HS-27A (cell line): Measurements from ENCODE around the gene EME1.
"Not testable (repeated sequence)": the region's sequence is repeated elsewhere in the genome, so short reads cannot be mapped to it uniquely, and the experiment has no call there.

Source experiments
- DNase-seq: peaks from one replicate; pipeline ENCODE4 v3.0.0-alpha.2; 2012; ENCODE audit warnings: low read depth, missing footprints

EME1 gene, protein sequence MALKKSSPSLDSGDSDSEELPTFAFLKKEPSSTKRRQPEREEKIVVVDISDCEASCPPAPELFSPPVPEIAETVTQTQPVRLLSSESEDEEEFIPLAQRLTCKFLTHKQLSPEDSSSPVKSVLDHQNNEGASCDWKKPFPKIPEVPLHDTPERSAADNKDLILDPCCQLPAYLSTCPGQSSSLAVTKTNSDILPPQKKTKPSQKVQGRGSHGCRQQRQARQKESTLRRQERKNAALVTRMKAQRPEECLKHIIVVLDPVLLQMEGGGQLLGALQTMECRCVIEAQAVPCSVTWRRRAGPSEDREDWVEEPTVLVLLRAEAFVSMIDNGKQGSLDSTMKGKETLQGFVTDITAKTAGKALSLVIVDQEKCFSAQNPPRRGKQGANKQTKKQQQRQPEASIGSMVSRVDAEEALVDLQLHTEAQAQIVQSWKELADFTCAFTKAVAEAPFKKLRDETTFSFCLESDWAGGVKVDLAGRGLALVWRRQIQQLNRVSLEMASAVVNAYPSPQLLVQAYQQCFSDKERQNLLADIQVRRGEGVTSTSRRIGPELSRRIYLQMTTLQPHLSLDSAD

GRCh38 chr17:50372758-50373556 is at the start of gene EME1, which contains the start of gene MRPL27:
Gene EME1, plus strand, starts transcription at chr17:50373229. Its CDS starts 1,980 bp downstream, at chr17:50375209.
Gene MRPL27, minus strand, starts transcription at chr17:50373184. Its CDS starts 14 bp downstream, at chr17:50373170.
- DNase-seq, result peak; percentile 79

DNA sequence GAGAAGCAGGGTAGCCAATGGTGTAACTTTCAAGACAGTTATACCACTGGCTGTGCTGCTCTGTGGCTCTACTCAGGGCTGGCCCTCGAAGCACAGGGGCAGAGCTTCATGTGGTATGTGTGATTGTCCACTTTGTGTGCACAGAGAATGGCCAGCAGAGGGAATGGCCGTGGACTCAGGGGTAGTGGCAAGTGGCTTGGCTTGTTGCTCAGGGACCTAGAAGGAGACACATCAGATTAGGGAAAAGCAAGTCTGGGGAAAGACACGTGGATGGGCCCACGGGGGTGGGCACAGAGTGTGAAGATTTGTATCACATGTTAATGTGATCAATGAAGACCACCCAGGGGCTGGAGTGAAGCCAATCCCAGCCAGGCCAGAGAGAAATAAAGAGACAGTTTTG is 47.1 kb upstream of the EME1 start:
- no peak for DNase-seq

DNA sequence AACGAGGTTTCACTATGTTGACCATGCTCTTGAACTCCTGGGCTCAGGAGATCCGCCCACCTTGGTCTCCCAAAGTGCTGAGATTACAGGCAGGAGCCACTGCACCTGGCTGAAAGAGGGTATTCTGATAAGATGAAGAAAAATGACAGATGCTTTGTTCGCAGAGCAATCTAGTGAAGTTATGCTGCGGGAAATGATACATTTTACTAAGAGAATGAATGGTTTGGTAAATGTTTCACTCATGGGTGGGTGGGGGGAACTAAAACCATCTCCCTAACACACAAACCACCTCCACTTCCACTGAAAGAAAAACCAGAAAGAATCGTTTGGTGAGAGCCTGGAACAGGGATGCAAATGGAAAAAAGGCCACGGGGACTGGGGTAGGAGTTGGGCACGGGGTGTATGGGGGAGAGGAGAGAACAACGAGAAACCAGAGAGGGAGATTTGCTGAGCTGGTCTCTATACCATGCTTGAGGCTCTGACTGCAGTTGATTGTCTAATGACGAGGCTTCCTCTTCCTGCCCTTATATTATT is 46.1 kb upstream of the EME1 start:
- no peak for DNase-seq

GRCh38 chr17:50328363-50329325 is 44.4 kb upstream of the EME1 start:
- no peak for DNase-seq

DNA sequence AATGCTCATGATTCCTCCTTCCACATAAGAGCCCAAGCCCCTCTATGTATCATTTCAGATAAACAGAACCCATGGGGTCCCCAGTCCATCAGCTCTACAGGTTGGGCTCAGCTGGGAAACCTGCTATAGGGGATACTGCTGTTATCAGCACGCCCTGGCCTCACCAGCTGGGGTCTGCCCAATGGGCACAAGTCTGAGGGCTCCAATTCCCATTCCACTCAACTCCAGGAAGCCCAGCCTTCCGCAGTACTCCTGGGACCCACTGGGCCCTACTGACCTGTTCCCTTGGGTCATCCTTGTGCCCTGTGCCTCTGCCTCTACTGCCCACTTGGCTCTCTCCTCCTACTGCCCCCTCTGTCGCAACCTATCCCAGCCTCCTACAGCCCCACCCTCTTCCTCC is 43.3 kb upstream of the EME1 start:
- DNase-seq, result no peak

DNA sequence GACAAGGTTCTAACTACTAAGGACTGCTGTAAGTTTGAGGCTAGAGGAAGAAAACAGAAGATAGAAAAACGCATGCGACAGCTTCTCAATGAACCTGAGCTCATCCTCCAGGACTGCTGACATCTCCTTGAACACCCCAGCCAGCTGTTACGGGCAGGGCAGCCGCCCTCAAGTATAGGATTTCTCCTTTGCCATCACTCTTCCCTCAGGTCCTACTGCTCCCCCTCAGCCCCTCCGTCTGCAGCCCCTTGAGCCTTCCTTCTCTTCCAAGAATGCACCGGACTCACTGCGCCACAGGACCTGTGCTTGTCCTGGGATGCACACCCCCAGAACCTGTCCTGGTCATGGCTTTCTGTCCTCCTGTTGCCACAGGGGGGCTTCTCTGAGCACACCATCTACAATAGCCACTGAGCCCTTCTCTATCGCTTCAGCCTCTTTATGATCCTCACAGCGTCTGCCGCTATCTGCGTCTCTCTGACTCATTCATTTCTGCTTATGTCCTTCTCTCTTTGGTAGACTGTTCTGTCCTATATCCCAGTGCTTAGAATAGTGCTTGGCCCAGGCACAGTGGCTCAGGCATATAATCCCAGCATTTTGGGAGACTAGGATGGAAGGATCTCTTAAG is 42.8 kb upstream of the EME1 start:
- no peak for DNase-seq

DNA sequence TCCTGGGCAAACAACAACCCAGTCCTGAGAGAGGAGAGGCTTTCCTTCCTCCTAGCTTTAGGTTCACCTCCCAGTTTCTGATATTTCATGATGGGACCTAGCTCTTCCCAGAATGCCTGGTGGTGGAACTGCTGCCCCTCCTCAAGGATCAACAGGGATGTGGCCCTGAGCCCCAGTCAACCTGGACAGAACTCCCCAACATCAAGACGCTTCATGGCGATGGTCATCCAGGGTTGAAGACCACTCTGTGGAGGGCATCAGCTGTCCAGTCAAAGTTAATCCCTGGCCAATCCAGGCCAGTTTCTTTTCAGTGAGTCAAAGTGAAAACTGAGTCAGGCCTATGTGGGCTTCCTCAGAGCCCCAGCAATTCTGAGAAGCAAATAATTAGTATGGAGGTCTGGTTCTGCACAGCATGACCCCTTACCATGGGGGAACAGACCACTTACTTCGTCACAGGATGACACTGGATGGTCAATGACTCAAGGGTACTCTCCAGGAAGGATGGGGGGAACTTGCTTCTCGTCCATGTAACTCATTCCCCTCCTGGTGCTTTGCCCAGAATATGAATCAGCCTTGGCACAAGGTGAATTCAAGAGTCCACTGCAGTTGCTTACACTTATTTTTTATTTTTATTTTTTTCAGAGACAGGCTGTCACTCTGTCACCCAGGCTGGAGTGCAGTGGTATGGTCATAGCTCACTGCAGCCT is 41.8 kb upstream of the EME1 start:
- no peak for DNase-seq

- DNase-seq, result no peak
These were observed 40.8 kb upstream of the EME1 start for GRCh38 chr17:50332196-50332595.

DNA sequence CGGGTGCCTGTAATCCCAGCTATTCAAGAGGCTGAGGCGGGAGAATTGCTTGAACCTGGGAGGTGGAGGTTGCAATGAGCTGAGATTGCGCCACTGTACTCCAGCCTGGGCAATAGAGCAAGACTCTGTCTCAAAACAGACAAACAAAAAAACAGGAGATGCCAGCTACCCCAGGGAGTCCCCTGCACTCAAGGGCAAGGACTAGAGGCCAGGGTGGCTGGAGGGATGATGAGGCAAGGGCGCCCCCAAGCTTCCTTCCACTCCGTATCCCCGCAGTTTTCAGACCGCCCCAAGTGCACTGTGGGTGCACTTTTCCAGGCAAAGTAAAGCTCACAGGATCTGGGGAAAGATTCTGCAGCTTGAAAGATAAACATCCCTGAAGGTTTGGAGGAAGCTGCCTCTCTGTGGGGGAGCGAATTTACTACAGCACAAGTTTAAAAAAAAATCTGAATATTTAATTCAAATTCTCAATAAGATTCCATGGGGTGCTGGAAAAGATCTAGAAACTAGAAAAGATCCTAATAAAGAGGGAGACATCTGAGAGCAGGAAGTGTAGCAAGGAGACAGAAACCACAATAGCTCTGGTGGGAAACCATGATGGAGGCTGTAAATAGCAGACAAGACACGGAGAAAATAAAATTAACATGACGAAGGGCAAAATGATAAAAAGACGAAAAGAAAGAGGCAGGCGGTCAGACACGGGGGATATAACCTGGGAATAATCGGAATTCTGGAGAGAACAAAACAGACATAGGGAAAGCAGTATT is 39.6 kb upstream of the EME1 start:
- not testable (repeated sequence) for DNase-seq

DNA sequence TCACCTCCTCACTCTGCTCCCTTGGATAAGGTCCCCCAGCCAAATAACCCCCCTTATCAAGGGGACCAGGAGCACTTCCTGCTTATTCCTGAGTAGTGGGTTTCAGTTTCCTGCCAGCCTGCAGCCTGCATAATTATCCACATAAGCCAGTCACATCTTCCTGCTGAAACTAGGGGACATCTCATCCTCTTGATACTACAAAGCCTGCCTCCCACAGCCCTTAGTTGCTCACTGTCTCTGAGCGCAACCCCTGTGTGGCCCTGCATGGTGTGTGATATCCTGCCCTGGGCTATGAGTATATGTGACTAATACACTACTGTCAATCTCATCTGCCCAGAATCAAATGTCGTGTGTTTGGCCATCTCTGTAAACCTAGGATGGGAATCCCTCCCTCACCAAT is 35.1 kb upstream of the EME1 start:
- DNase-seq, result no peak

DNA sequence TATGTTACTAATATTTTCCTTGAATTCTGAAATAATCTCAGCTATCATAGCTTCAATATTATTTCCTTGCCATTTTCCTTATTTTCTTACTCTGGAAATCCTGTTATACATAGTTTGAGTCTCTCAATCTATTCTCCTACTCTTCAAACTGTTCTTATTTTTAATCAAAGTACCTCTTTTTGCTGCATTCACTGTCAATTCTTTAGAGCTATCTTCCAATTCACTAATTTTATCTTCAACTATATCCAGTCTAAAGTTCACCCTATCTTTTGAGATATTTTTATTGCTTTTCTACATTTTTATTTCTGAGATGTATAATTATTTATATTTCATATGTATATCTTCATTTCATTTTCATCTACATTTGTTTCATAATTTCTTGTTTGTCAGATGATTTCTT is 34.4 kb upstream of the EME1 start:
- no peak for DNase-seq

GRCh38 chr17:50339381-50339780 is 33.6 kb upstream of the EME1 start:
- no peak for DNase-seq

- no peak for DNase-seq
These were observed 28.2 kb upstream of the EME1 start for GRCh38 chr17:50344731-50345365.

GRCh38 chr17:50345432-50346312 is 27.4 kb upstream of the EME1 start, which contains the start of gene XYLT2:
Gene XYLT2, plus strand, starts transcription at chr17:50346126. Its CDS starts 15 bp downstream, at chr17:50346141.
- no peak for DNase-seq

- no peak for DNase-seq
These were observed 26.5 kb upstream of the EME1 start for GRCh38 chr17:50346313-50347116.

GRCh38 chr17:50347117-50347893 is 25.7 kb upstream of the EME1 start:
- no peak for DNase-seq
